COLO668 (cell line): ENCODE data around the gene SMAP2.

ENCODE experiments used
- DNase-seq: peaks from one replicate; lab custom pipeline; 2025; ENCODE audit not compliant: unreplicated experiment; lab: John Stamatoyannopoulos, UW

SMAP2 gene

GRCh38 chr1:40389871-40390560, 16.5 kb downstream of the SMAP2 start:
- DNase-seq: no peak

- no peak for DNase-seq
Measured at GRCh38 chr1:40390857-40391256, 17.3 kb downstream of the SMAP2 start.

- no peak for DNase-seq
Measured at GRCh38 chr1:40391688-40392145, 18.2 kb downstream of the SMAP2 start.

GRCh38 chr1:40392221-40392620, 18.7 kb downstream of the SMAP2 start:
- no peak for DNase-seq

GRCh38 chr1:40393173-40393572, 19.6 kb downstream of the SMAP2 start:
- no peak for DNase-seq

- no peak for DNase-seq
Measured at GRCh38 chr1:40394491-40395172, 21.1 kb downstream of the SMAP2 start.

GRCh38 chr1:40395190-40396175, 22.0 kb downstream of the SMAP2 start:
- no peak for DNase-seq

- DNase-seq: no peak
Measured at GRCh38 chr1:40396420-40396819, 22.9 kb downstream of the SMAP2 start.

- no peak for DNase-seq
Measured at GRCh38 chr1:40397258-40397657, 23.7 kb downstream of the SMAP2 start.

GRCh38 chr1:40399984-40400704, 26.6 kb downstream of the SMAP2 start:
- DNase-seq: no peak

GRCh38 chr1:40401473-40402201, 28.1 kb downstream of the SMAP2 start:
- no peak for DNase-seq

GRCh38 chr1:40404670-40405462, 31.3 kb downstream of the SMAP2 start:
- DNase-seq: peak; percentile 99

GRCh38 chr1:40405812-40406211, 32.3 kb downstream of the SMAP2 start:
- DNase-seq: no peak

GRCh38 chr1:40407453-40407852, 33.9 kb downstream of the SMAP2 start:
- DNase-seq: no peak

GRCh38 chr1:40409467-40409866, 35.9 kb downstream of the SMAP2 start:
- DNase-seq: no peak

- DNase-seq: no peak
Measured at GRCh38 chr1:40411294-40411693, 37.8 kb downstream of the SMAP2 start.

- DNase-seq: no peak
Measured at GRCh38 chr1:40411843-40412242, 38.3 kb downstream of the SMAP2 start.

- no peak for DNase-seq
Measured at GRCh38 chr1:40413527-40414252, 40.2 kb downstream of the SMAP2 start.

GRCh38 chr1:40414331-40414730, 40.8 kb downstream of the SMAP2 start:
- no peak for DNase-seq
